HepG2 (cell line): ENCODE results near the gene THRB. TPM values are rescaled to one million over a fixed set of nuclear protein-coding genes. Genes with fewer than 3 reads are reported as not detected.
A peak's percentile ranks its signal among the peaks of the same experiment; 100 is the strongest.

Experiments used
- AGO1 ChIP-seq: fragments of 200-400 bp; formaldehyde crosslinking; IDR thresholded peaks from 2 replicates; pipeline ENCODE4 v1.6.1; 2017; ENCODE audit warnings: mild to moderate bottlenecking, low read depth, low read length, moderate library complexity; ENCODE audit not compliant: poor library complexity, severe bottlenecking
- CBX5 ChIP-seq: sonication (generic); formaldehyde crosslinking; IDR thresholded peaks from 2 replicates; pipeline ENCODE4 v1.4.0; 2020; ENCODE audit warnings: missing genetic modification reagents, borderline replicate concordance
- CHD4 ChIP-seq: fragments of 200-600 bp; sonication (generic); IDR thresholded peaks from 2 replicates; pipeline ENCODE4 v1.7.0; 2017; ENCODE audit warnings: mild to moderate bottlenecking, low read length, borderline replicate concordance
- HHEX ChIP-seq: IDR thresholded peaks from 2 replicates; pipeline ENCODE4 v1.6.1; 2016; ENCODE audit warnings: control low read depth
- KDM5B ChIP-seq: sonication (generic); formaldehyde crosslinking; IDR thresholded peaks from 2 replicates; pipeline ENCODE4 v1.4.0; 2020; ENCODE audit warnings: missing genetic modification reagents, mild to moderate bottlenecking, borderline replicate concordance
- PHF21A ChIP-seq: sonication (generic); formaldehyde crosslinking; IDR thresholded peaks from 2 replicates; pipeline ENCODE4 v1.5.0; 2020; ENCODE audit warnings: mild to moderate bottlenecking, missing genetic modification reagents
- U2AF1 ChIP-seq: fragments of 200-400 bp; formaldehyde crosslinking; optimal IDR thresholded peaks from 2 replicates; pipeline ENCODE3; 2017; ENCODE audit warnings: mild to moderate bottlenecking, low read depth, low read length
- ZFP90 ChIP-seq: sonication (generic); formaldehyde crosslinking; IDR thresholded peaks from 2 replicates; pipeline ENCODE4 v1.8.0; 2022; ENCODE audit warnings: missing genetic modification reagents, mild to moderate bottlenecking, inconsistent platforms, borderline replicate concordance
- ZKSCAN5 ChIP-seq: sonication (generic); formaldehyde crosslinking; IDR thresholded peaks from 2 replicates; pipeline ENCODE4 v1.5.1; 2020; ENCODE audit warnings: mild to moderate bottlenecking, missing genetic modification reagents
- ZNF10 ChIP-seq: sonication (generic); formaldehyde crosslinking; IDR thresholded peaks from 2 replicates; pipeline ENCODE4 v1.4.0; 2020; ENCODE audit warnings: mild to moderate bottlenecking, low read depth, missing genetic modification reagents, borderline replicate concordance
- ZNF101 ChIP-seq: sonication (generic); formaldehyde crosslinking; IDR thresholded peaks from 2 replicates; pipeline ENCODE4 v1.4.0; 2020; ENCODE audit warnings: mild to moderate bottlenecking, low read depth, missing genetic modification reagents, borderline replicate concordance
- ZNF138 ChIP-seq: sonication (generic); formaldehyde crosslinking; IDR thresholded peaks from 2 replicates; pipeline ENCODE4 v1.5.0; 2020; ENCODE audit warnings: mild to moderate bottlenecking, low read depth, missing genetic modification reagents
- ZNF468 ChIP-seq: sonication (generic); formaldehyde crosslinking; IDR thresholded peaks from 2 replicates; pipeline ENCODE4 v1.8.0; 2022; ENCODE audit warnings: mild to moderate bottlenecking, moderate library complexity, missing genetic modification reagents
- ZNF562 ChIP-seq: sonication (generic); formaldehyde crosslinking; IDR thresholded peaks from 2 replicates; pipeline ENCODE4 v1.8.0; 2022; ENCODE audit warnings: missing genetic modification reagents, borderline replicate concordance
- ZNF570 ChIP-seq: sonication (generic); formaldehyde crosslinking; IDR thresholded peaks from 2 replicates; pipeline ENCODE4 v1.4.0; 2020; ENCODE audit warnings: mild to moderate bottlenecking, missing genetic modification reagents, borderline replicate concordance
- ZNF605 ChIP-seq: sonication (generic); formaldehyde crosslinking; IDR thresholded peaks from 2 replicates; pipeline ENCODE4 v1.8.0; 2022; ENCODE audit warnings: mild to moderate bottlenecking, missing genetic modification reagents
- ZNF768 ChIP-seq: sonication (generic); formaldehyde crosslinking; IDR thresholded peaks from 2 replicates; pipeline ENCODE4 v1.4.0; 2020; ENCODE audit warnings: missing genetic modification reagents
- ZSCAN31 ChIP-seq: sonication (generic); formaldehyde crosslinking; IDR thresholded peaks from 2 replicates; pipeline ENCODE4 v1.5.0; 2020; ENCODE audit warnings: low read depth, mild to moderate bottlenecking, missing genetic modification reagents
- polyA plus RNA-seq, 8 experiments: library from polyadenylated mRNA; depleted of rRNA in 3 of 8; stranded (reverse) in 7 of 8; unstranded in 1 of 8; fragments of >200 nt; fragmentation: Illumina TruSeq in 4 of 8; extraction: Trizol in 4 of 8; gene quantifications; 2 replicates each; pipeline versions ENCODE4 v1.2.1 to v1.2.3, GENCODE V29; 2011 to 2016; ENCODE audit warnings: low read depth in 4 of 8, missing spikeins in 1 of 8, mixed read lengths in 1 of 8; ENCODE audit not compliant: insufficient read depth in 1 of 8
- total RNA-seq, 5 experiments: library from RNA; depleted of rRNA; stranded (reverse); fragments of >200 nt; fragmentation: Illumina TruSeq; extraction: Trizol; gene quantifications; 2 replicates each; pipeline ENCODE4 v1.2.3, GENCODE V29; 2016; ENCODE audit warnings: low read depth in 1 of 5
- TF ChIP-seq, protein P1 (sequence below): sonication (generic); formaldehyde crosslinking; IDR thresholded peaks from 2 replicates; pipeline ENCODE4 v1.4.0; 2020; ENCODE audit warnings: missing genetic modification reagents
- TF ChIP-seq, protein P2 (sequence below): sonication (generic); formaldehyde crosslinking; IDR thresholded peaks from 2 replicates; pipeline ENCODE4 v1.4.0; 2020; ENCODE audit warnings: missing genetic modification reagents
- TF ChIP-seq, protein P3 (sequence below): sonication (generic); formaldehyde crosslinking; conservative IDR thresholded peaks from 2 replicates; pipeline ENCODE4 v1.4.0; 2020; ENCODE audit warnings: missing genetic modification reagents
- TF ChIP-seq, protein P4 (sequence below): sonication (generic); formaldehyde crosslinking; IDR thresholded peaks from 2 replicates; pipeline ENCODE4 v1.4.0; 2020; ENCODE audit warnings: missing genetic modification reagents

Gene THRB
- total and polyA plus RNA-seq, 2 of the 13 experiments (the other 11 are each of a cell fraction or from before 2014, with no cell fraction given): 4.7 to 22.7 TPM

DNA sequence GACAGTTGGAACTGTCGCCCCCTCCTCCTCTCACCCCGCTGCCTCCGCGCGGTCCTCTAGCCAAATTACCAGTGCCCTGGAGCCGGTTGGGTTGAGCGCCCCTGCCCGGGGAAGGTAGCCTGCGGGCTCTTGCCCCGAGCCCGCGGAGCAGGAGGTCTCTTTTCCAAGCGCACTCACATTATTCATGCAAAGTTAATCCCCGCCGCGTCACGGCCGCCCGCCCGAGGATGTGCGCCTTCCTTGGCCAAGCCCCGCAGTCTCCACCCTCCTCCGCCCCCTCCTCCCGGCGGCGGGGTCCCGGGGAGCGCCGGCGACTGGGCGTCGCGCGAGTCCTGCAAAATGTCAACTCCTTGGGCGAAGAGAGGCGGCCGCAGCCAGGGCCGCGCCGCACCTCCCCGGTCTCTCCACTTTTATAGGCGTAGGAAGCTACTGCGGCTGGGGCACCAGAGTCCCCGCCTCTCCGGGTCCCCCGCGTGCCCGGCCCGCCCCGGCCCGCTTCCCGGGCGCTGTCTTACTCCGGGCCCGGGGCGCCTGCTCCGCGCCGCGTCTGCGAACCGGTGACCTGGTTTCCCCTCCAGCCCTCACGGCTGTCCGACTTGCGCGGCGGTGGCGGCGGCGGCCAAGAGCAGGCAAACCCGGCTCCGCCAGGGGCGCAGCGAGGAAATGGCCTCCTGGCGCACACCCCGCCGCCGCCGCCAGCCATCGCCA, at the start of gene THRB (continued):
- TF ChIP-seq, protein P1, sequence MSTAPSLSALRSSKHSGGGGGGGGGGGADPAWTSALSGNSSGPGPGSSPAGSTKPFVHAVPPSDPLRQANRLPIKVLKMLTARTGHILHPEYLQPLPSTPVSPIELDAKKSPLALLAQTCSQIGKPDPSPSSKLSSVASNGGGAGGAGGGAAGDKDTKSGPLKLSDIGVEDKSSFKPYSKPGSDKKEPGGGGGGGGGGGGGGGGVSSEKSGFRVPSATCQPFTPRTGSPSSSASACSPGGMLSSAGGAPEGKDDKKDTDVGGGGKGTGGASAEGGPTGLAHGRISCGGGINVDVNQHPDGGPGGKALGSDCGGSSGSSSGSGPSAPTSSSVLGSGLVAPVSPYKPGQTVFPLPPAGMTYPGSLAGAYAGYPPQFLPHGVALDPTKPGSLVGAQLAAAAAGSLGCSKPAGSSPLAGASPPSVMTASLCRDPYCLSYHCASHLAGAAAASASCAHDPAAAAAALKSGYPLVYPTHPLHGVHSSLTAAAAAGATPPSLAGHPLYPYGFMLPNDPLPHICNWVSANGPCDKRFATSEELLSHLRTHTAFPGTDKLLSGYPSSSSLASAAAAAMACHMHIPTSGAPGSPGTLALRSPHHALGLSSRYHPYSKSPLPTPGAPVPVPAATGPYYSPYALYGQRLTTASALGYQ (CRISPR knock-in tag): peak; percentile 52
- TF ChIP-seq U2AF1 (no peak), ZNF562 (CRISPR knock-in tag) (no peak), ZNF570 (no peak), CHD4 (no peak), AGO1 (peak; percentile 73), HHEX (CRISPR knock-in tag) (no peak), CBX5 (CRISPR knock-in tag) (no peak; the same call in 1 of the 2 replicates), ZNF138 (CRISPR knock-in tag) (no peak), ZNF605 (CRISPR knock-in tag) (no peak), ZSCAN31 (CRISPR knock-in tag) (no peak; the same call in 1 of the 2 replicates), ZNF10 (no peak), PHF21A (peak; percentile 40; the same call in 1 of the 2 replicates), ZFP90 (CRISPR knock-in tag) (no peak), ZNF468 (no peak), ZNF101 (CRISPR knock-in tag) (no peak), KDM5B (0 out of 2 replicates have a peak, but pooled peaks have one; percentile 6), ZKSCAN5 (CRISPR knock-in tag) (no peak), ZNF768 (0 out of 2 replicates have a peak, but pooled peaks have one; percentile 20)
- TF ChIP-seq, protein P2, sequence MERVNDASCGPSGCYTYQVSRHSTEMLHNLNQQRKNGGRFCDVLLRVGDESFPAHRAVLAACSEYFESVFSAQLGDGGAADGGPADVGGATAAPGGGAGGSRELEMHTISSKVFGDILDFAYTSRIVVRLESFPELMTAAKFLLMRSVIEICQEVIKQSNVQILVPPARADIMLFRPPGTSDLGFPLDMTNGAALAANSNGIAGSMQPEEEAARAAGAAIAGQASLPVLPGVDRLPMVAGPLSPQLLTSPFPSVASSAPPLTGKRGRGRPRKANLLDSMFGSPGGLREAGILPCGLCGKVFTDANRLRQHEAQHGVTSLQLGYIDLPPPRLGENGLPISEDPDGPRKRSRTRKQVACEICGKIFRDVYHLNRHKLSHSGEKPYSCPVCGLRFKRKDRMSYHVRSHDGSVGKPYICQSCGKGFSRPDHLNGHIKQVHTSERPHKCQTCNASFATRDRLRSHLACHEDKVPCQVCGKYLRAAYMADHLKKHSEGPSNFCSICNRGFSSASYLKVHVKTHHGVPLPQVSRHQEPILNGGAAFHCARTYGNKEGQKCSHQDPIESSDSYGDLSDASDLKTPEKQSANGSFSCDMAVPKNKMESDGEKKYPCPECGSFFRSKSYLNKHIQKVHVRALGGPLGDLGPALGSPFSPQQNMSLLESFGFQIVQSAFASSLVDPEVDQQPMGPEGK (CRISPR knock-in tag): 0 out of 2 replicates have a peak, but pooled peaks have one; percentile 40
- TF ChIP-seq, protein P3, sequence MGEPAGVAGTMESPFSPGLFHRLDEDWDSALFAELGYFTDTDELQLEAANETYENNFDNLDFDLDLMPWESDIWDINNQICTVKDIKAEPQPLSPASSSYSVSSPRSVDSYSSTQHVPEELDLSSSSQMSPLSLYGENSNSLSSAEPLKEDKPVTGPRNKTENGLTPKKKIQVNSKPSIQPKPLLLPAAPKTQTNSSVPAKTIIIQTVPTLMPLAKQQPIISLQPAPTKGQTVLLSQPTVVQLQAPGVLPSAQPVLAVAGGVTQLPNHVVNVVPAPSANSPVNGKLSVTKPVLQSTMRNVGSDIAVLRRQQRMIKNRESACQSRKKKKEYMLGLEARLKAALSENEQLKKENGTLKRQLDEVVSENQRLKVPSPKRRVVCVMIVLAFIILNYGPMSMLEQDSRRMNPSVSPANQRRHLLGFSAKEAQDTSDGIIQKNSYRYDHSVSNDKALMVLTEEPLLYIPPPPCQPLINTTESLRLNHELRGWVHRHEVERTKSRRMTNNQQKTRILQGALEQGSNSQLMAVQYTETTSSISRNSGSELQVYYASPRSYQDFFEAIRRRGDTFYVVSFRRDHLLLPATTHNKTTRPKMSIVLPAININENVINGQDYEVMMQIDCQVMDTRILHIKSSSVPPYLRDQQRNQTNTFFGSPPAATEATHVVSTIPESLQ (CRISPR knock-in tag): no peak
- TF ChIP-seq, protein P4, sequence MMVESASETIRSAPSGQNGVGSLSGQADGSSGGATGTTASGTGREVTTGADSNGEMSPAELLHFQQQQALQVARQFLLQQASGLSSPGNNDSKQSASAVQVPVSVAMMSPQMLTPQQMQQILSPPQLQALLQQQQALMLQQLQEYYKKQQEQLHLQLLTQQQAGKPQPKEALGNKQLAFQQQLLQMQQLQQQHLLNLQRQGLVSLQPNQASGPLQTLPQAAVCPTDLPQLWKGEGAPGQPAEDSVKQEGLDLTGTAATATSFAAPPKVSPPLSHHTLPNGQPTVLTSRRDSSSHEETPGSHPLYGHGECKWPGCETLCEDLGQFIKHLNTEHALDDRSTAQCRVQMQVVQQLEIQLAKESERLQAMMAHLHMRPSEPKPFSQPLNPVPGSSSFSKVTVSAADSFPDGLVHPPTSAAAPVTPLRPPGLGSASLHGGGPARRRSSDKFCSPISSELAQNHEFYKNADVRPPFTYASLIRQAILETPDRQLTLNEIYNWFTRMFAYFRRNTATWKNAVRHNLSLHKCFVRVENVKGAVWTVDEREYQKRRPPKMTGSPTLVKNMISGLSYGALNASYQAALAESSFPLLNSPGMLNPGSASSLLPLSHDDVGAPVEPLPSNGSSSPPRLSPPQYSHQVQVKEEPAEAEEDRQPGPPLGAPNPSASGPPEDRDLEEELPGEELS (CRISPR knock-in tag): no peak
